ENCODE measurements around the gene RWDD3. TPM values are rescaled to one million over a fixed set of nuclear protein-coding genes. Genes with fewer than 3 reads are reported as not detected.

The RWDD3 gene
- total RNA-seq, 3 donors from 2014 or later: 9.2 to 20.3 (median 11.5) TPM

GRCh38 chr1:95257758-95258157 lies 23.7 kb downstream of the RWDD3 start:
- Histone ChIP-seq H3K36me3 (no peaks in the 10 kb centered on the region), H3K9me3 (no peaks in the 10 kb centered on the region), H3K4me1 (no peaks in the 10 kb centered on the region), H3K4me3 (no peak overlapping the region), H3K27me3 (no peaks in the 10 kb centered on the region), H3K27ac (no peak overlapping the region)
- intact Hi-C loops (cut with DNase I; ENCODE audit: low total_unique reads): no loop called here
- no peak for DNase-seq (ENCODE audit: low spot score in 2 of 2)
- TF ChIP-seq, protein P1, sequence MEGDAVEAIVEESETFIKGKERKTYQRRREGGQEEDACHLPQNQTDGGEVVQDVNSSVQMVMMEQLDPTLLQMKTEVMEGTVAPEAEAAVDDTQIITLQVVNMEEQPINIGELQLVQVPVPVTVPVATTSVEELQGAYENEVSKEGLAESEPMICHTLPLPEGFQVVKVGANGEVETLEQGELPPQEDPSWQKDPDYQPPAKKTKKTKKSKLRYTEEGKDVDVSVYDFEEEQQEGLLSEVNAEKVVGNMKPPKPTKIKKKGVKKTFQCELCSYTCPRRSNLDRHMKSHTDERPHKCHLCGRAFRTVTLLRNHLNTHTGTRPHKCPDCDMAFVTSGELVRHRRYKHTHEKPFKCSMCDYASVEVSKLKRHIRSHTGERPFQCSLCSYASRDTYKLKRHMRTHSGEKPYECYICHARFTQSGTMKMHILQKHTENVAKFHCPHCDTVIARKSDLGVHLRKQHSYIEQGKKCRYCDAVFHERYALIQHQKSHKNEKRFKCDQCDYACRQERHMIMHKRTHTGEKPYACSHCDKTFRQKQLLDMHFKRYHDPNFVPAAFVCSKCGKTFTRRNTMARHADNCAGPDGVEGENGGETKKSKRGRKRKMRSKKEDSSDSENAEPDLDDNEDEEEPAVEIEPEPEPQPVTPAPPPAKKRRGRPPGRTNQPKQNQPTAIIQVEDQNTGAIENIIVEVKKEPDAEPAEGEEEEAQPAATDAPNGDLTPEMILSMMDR (IDR thresholded peaks at IDR 0.05): no peak
- TF ChIP-seq POLR2AphosphoS5 (IDR thresholded peaks at IDR 0.05) (no peak), POLR2A (IDR thresholded peaks at IDR 0.05) (no peak)

- TF ChIP-seq POLR2AphosphoS5 (IDR thresholded peaks at IDR 0.05) (no peak), POLR2A (IDR thresholded peaks at IDR 0.05) (no peak)
- TF ChIP-seq, protein P1 (IDR thresholded peaks at IDR 0.05): no peak
- H3K36me3 ChIP-seq: no peaks in the 10 kb centered on the region
Observed at GRCh38 chr1:95259245-95259644, 25.2 kb downstream of the RWDD3 start.

DNA sequence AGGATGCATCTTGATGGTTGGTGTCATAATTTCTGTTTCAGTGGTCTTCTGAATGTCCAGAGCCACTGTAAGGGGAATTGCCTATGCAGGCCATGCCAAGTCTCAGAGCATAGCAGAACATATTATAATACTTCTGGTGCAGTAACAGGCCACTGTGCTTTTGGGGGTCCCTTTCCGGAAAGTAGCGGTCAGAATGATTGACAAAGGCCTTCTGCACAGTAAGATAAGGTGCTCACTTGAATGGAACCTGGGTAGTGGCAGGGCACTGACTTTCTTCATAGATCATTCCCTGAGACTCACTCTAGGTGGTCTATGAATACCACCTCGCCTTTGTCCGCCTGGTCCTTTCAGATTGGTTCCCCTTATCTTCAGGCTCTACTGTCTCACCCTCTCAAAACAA lies 28.9 kb downstream of the RWDD3 start:
- DNase-seq (ENCODE audit: low spot score in 2 of 2): no peak
- no peaks in the 10 kb centered on the region for H3K27me3 ChIP-seq
- TF ChIP-seq POLR2AphosphoS5 (IDR thresholded peaks at IDR 0.05) (no peak), POLR2A (IDR thresholded peaks at IDR 0.05) (no peak)
- TF ChIP-seq, protein P1 (IDR thresholded peaks at IDR 0.05): no peak
- H3K36me3 ChIP-seq: no peaks in the 10 kb centered on the region
- no peak overlapping the region for H3K27ac ChIP-seq
- H3K4me1 ChIP-seq: no peaks in the 10 kb centered on the region
- H3K9me3 ChIP-seq: no peaks in the 10 kb centered on the region
- H3K4me3 ChIP-seq: no peak overlapping the region
- intact Hi-C loops (cut with DNase I; ENCODE audit: low total_unique reads): no loop called here

More at GRCh38 chr1:95259245-95259644, 25.2 kb downstream of the RWDD3 start:
- DNase-seq (ENCODE audit: low spot score in 2 of 2): no peak
- intact Hi-C loops (cut with DNase I; ENCODE audit: low total_unique reads): no loop called here
- H3K9me3 ChIP-seq: no peaks in the 10 kb centered on the region
- no peaks in the 10 kb centered on the region for H3K27me3 ChIP-seq
- no peak overlapping the region for H3K4me3 ChIP-seq
- H3K4me1 ChIP-seq: no peaks in the 10 kb centered on the region
- H3K27ac ChIP-seq: no peak overlapping the region

DNA sequence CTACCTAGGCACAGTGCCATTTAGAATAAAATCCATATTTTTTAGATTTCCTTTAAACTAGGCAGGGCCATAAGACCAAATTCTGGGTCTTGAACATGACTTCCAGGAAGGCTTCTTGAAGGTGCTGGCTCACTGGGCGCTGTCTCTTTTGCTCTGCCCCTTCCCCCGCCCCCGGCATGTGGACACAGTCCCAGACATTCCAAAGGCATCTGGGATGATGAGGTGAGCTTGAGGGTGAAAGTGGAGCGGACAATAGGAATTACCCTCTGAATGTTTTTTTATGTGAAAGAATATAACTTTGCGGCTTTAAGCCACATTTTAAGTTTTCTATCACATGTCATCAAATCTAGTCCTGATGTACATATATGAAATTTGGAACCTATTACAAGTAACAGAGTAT lies 29.4 kb downstream of the RWDD3 start:
- intact Hi-C loops (cut with DNase I; ENCODE audit: low total_unique reads): no loop called here
- no peak overlapping the region for H3K27ac ChIP-seq
- TF ChIP-seq POLR2AphosphoS5 (IDR thresholded peaks at IDR 0.05) (no peak), POLR2A (IDR thresholded peaks at IDR 0.05) (no peak)
- TF ChIP-seq, protein P1 (IDR thresholded peaks at IDR 0.05): no peak
- DNase-seq (ENCODE audit: low spot score in 2 of 2): no peak
- no peaks in the 10 kb centered on the region for H3K36me3 ChIP-seq
- H3K4me1 ChIP-seq: no peaks in the 10 kb centered on the region
- H3K4me3 ChIP-seq: no peak overlapping the region
- H3K9me3 ChIP-seq: no peaks in the 10 kb centered on the region
- H3K27me3 ChIP-seq: no peaks in the 10 kb centered on the region

GRCh38 chr1:95265106-95265505 lies 31.1 kb downstream of the RWDD3 start:
- Histone ChIP-seq H3K9me3 (no peaks in the 10 kb centered on the region), H3K4me1 (no peaks in the 10 kb centered on the region), H3K27me3 (no peaks in the 10 kb centered on the region), H3K4me3 (no peak overlapping the region), H3K36me3 (no peaks in the 10 kb centered on the region), H3K27ac (no peak overlapping the region)
- intact Hi-C loops (cut with DNase I; ENCODE audit: low total_unique reads): no loop called here
- TF ChIP-seq POLR2A (IDR thresholded peaks at IDR 0.05) (no peak), POLR2AphosphoS5 (IDR thresholded peaks at IDR 0.05) (no peak)
- TF ChIP-seq, protein P1 (IDR thresholded peaks at IDR 0.05): no peak
- DNase-seq (ENCODE audit: low spot score in 2 of 2): no peak
